HG03066 (cell line): ENCODE data around the gene DAW1.
"Not testable (repeated sequence)": the region's sequence is repeated elsewhere in the genome, so short reads cannot be mapped to it uniquely, and the experiment has no call there.

ENCODE experiments used
- ATAC-seq: cut with Tn5 transposase; IDR thresholded peaks from one replicate; pipeline ENCODE4 v1.9.1; 2021; ENCODE audit warnings: low read depth; ENCODE audit not compliant: unreplicated experiment

DAW1 gene, protein sequence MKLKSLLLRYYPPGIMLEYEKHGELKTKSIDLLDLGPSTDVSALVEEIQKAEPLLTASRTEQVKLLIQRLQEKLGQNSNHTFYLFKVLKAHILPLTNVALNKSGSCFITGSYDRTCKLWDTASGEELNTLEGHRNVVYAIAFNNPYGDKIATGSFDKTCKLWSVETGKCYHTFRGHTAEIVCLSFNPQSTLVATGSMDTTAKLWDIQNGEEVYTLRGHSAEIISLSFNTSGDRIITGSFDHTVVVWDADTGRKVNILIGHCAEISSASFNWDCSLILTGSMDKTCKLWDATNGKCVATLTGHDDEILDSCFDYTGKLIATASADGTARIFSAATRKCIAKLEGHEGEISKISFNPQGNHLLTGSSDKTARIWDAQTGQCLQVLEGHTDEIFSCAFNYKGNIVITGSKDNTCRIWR

DNA sequence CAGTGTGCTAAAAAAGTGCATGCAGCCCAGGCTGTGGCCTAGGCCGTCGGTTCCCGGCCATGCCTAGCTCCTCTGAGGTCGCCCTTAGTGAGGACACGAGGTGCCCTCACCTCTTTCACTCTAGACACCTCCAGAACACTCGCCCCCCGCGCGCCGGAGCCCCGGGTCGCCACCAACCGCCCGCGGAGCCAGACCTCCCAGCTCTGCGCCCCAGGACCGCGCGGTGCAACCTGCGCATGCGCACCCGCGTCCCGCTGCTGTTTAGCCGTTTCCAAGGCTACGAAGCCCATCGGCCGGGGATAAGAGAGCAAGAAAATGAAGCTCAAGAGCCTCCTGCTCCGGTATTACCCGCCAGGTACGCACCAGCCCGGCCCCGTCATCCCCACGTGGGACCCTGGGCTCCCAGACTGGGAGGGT, at the start of gene DAW1:
TSS of gene DAW1 (plus strand) at position 257 of the 417 bp plus-strand sequence. CDS start at position 316, 59 bp downstream.
- ATAC-seq = no peak

DNA sequence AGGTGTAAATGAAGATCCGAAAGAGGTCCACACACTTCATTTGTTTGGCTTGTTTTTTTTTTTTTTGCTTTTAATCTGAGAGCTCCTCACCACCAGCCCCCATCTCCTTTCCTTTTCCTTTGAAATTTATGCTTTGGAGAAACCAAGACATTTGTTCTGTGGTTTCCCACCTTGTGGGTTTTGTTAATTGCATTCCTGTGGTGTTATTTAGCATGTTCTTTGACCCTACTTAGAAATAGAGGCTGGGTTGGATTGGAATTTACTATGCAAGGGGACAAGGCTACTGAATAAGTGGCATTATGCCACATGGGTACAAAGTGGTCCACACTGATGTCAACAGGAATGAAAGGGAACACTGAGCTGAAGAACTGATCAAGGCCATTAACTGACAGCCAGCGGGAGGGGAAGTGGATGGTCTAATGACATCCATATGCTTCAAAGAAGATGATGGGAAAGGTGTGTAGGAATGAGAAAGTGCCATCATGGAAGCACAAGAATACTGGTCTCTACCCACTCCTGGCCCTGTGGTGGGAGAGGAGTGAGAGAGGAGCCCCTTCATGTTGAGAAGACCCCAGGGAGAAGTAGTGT, 48.9 kb upstream of the DAW1 start:
- ATAC-seq = no peak

DNA sequence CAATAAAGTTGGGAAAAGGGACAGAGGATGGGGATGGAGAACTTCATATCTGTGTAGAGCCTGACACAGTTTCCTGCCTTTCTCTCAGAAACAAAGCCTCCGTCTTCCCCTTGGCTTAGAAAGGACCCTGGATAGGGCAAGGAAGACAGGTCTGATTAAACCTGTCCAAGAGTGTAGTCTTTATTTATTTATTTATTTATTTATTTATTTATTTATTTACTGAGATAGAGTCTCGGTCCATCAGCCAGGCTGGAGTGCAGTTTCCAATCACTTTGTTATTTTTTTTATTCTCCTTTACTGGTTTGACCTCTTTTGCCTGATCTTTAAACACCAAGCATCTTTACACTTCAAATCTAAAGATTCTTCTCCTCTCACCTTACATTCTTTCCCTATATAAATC, 47.5 kb upstream of the DAW1 start:
- ATAC-seq = no peak

DNA sequence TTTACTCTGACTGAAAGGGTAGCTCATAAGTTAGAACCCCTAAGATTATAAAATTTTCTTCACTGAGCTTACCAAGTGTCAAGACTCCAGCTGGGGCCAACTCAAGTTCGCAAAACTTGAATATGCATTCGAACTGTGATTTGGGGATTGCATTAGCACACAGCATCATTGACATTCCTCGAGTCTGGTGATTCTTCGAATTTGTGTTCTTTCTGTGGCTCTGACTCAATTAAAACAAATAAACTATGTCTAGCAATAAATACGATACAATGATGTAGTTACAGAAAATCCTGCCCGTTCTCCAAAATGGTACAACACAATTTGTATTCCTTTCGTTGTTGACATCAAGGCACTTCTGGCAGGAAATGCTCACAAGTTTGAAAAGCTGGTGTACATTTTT, 46.7 kb upstream of the DAW1 start:
- ATAC-seq = no peak

DNA sequence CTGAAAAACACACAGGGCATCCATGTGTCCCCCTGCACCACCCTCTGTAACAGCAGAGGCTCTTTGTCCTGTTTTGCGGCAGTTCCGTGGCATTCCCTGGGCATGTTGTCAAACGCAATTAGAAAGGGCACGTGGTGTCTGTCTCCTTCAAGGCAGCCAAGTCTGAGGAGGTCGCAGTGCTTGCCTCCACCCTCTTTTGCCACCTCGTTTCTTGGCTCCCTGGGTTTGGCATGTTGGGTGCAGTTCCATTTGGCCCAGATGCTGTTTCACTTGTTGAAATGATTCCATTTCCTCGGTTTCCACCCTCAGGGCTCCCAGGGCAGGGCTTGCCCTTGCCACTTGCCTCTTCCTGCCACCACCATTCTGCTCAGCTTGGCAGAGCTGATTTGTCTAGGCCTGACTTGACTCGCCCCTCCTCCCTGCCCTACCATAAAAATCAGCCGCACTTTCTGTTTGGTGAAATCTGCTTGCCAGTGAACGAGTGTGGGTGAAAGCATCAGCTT, 45.4 kb upstream of the DAW1 start:
- ATAC-seq = no peak

DNA sequence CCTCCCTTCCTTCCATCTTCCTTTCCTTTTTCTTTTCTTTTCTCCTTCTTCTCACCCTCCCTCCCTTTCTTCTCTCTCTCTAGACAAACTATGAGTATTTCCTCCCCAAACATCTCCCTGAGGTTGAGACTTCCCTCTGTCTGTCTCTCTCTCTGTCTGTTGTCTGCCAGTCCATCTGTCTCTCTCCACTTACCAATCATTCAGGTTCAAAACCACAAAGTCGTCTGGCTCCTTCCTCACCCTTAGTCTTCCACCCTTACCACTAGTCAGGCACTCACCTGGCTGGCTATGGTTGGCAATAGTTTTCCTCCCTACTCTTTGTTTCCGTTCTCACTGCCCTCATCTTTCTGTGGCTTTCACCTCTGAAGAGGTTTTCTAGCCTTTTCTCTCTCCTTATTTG, 44.9 kb upstream of the DAW1 start:
- no peak for ATAC-seq

DNA sequence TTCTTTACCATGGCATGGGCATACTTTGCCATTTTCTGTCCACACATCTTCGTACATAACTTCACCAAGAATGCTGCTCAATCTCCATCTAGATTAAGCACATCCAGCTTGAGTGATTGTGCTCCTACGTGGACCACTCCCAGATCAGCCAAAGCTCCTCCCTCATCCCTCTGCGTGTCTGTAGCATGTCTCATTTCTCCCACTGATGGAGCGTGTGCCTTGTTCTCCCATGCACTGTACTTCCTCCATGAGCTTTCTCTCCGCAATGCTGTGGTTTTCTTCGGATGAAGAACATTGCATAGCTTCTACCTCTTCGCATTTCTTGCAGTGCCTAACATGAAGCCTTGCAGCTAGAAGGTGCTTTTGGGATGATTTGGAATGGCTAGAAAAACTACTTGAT, 44.3 kb upstream of the DAW1 start:
- ATAC-seq = no peak

DNA sequence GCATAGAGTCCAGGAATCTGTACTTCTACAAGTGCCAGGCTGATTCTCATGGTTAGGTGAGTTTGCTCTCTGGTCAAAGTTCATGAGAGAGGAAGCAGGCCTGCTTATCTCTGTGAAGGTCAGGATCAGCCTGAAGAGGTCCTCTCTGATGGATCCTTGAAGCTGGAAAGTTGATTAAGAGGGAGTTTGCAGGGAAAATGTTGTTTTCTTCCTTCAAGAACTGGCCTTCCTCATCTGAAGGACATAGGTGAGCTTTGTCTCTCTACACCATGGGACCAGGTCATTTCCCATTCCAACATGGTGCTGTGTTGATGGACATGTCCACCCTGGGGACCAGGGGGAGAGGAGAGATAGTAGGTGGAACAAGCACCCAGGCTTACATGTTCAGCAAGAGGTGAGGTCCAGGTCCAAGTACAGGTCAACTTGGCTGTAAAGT, 42.9 kb upstream of the DAW1 start:
- ATAC-seq = no peak

DNA sequence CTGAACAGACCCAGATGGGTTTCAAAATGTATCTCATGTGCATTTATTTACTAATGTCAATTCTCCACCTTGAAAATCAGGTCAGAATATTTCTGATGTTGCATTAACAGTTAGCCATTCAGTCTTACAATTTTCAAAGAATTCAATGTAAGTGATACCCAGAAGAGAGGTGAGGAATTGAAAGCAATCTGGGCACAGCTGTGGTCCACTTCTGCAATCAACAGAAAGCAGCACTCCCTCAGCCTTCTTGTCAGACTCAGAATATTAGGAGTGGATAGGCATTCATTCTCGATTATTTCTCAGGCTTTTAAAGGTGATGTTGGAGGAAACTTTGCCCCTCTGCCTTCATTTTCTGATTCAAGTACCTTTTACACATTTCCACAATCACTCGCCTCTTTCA, 42.1 kb upstream of the DAW1 start:
- no peak for ATAC-seq

DNA sequence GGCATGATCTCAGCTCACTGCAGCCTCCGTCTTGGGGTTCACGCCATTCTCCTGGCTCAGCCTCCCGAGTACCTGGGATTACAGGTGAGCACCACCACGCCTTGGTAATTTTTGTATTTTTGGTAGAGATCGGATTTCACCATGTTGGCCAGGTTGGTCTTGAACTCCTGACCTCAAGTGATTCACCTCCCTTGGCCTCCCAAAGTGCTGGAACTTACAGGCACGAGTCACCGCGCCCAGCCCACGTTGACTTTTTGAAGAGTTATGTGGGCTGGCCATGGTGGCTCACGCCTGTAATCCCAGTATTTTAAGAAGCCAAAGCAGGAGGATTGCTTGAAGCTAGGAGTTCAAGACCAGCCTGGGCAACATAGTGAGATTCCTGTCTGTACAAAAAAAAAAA, 37.0 kb upstream of the DAW1 start:
- ATAC-seq = no peak

DNA sequence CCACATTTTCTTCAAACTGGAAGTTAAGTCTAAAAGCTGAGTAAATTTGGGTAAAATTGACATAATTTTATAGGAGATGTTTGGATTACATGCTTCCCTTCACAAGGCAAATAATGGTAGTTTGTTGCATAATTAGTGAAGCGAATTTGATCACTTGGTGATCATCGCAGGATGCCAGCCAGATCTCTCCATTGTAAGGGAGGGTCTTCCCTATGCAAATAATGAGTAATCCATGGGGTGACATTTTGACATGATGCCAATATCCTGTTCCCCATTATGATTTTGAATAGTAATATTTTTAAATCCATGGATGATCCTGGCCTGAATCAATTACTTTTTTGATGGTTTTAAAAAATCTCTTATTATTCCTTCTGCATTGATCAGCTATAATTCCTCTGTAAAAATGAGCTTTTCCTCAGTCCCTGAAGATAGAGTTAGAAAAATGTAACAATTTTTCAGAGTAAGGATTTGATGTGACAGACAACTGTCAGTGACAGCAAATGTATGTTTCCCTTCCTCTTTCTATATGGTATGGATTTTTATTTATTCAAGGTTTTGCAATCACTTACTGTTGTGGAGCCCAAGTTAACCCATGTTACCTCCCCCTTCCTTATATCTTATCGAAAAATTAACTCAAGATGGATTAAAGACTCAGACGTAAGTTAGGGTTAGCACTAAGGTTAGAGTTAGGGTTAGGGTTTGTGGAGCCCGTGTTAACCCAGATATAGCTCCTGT, 36.3 kb upstream of the DAW1 start:
- no peak for ATAC-seq

DNA sequence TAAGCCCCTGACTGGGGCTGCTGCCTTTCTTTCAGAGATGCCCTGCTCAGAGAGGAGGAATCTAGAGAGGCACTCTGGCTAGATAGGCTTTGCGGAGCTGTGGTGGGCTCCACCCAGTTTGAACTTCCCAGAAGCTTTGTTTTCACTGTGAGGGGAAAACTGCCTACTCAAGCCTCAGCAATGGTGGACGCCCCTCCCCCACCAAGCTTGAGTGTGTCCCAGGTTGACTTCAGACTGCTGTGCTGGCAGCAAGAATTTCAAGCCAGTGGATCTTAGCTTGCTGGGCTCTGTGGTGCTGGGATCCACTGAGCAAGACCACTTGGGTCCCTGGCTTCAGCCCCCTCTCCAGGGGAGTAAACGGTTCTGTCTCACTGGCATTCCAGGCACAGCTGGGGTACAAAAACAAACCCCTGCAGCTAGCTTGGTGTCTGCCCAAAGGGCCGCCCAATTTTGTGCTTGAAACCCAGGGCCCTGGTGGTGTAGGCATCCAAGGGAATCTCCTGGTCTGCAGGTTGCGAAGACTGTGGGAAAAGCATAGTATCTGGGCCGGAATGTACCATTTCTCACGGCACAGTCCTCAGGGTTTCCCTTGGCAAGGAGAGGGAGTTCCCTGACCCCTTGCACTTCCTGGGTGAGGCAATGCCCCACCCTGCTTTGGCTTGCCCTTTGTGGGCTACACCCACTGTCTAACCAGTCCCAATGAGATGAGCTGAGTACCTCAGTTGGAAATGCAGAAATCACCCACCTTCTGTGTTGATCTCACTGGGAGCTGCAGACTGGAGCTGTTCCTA, 31.9 kb upstream of the DAW1 start:
- not testable (repeated sequence) for ATAC-seq

DNA sequence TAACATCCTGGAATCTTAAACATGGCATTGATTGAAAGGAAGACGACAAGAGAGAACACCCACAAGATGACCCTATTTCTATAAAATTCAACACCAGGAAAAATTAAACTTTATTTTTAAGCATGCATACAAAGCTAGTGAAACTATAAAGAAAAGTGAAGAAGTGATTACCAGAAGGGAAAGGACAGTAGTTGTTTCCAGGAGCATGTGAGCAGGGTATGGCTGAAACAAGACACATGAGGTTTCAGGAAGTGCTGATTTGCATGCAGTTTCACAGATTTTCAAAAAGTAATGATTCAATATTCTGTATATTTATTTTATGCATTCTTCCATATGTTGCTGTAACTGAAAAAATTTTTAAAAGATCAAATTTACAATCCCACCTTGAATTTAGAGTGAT, 24.6 kb upstream of the DAW1 start:
- no peak for ATAC-seq

DNA sequence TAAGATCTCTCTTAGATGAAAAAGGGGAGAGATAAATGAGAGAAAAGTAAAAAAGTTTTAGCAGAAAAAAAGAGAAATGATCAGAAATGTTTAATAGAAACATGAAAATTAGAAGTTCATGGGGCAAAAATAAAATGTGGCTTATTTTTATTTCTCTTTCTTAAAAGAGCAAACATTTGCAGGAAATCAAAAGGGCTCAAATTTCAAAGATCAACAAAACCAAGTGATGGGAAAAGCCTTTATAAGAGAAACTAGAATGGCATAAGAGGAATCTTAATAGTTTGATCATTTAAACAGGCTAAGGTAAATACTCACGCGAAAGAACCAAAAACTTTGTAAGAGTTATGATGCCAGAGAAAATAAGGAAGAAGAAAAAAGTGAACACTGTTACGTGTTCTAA, 23.3 kb upstream of the DAW1 start:
- no peak for ATAC-seq

DNA sequence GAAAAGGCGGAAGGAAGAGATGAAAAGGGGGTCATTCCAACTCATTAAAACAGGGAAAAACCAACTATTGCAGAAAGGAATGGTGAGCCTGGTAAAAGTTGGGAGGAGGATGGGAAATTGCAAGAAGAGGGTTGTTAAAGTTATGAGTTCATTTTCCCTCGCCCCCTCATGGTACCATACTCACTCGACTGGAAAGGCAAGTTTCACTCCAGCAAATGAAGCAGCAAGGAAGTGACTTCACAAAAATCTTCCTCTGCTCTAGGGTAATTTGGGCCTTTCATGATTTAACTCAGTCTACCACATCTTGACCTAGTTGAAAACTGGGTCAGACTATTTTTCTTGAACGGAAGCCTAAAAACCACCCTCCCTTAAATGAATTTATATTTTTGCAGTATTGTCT, 22.8 kb upstream of the DAW1 start:
- no peak for ATAC-seq

DNA sequence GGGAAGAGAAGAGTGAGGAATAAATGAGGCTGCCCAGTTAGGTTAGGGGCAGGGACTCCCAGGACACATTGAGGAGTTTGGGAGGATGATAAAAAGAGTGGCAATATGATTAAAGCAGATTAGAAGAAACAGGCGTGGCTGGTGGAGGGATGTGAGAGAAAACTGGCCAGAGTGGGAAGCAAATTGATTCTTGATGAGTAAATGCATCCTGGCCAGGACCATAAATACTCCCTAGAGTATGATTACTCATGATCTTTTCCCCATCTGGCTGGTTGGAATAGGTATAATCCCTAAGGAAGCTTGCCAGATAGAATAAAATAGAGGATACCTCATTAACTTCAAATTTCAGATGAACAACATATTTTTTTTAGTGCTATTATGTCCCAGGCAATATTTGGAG, 21.5 kb upstream of the DAW1 start:
- ATAC-seq = no peak

DNA sequence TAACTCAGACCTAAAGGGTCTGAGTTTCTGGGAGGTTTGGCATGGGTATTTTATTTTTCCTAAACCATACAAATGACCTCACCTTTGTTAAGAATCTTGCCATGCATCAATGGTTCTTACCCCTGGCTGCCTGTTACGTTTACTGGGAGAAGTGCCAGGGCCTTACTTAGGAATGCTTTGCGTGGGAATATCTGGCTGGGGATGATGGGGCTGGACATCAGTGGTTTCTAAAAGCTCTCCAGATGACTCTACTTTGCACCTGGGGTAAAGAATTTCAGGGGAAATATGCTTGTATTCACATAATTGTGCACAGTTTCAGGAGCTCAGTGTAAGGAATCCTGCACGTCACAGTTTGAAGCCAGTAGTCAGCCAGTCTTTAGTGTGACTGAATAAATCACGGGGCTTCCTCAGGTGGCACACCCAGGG, 18.2 kb upstream of the DAW1 start:
- ATAC-seq = no peak

DNA sequence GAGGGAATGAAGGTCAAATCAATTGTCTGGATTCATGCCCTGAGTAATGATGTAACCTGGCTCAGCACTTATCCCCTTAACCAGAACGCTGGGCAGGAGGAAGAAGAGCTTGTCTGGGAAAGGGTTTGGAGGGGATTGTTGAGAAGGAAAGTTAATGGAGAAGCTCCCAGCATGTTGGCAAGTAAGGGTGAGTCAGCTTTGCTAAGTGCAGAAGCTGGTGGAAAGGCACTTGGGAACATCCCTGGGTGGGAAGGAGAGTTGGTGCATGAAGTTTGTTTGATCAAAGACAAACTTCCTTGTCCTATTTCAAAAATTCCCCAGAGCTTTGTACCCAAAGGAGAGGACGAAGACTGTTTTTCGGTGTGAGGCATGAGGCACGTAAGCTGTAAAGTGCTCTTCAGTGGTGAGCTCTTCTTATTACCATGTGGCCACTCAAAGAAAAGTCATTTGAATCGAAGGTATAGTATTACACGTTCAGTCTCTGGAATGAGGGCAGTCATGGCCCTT, 17.6 kb upstream of the DAW1 start:
- ATAC-seq = no peak

DNA sequence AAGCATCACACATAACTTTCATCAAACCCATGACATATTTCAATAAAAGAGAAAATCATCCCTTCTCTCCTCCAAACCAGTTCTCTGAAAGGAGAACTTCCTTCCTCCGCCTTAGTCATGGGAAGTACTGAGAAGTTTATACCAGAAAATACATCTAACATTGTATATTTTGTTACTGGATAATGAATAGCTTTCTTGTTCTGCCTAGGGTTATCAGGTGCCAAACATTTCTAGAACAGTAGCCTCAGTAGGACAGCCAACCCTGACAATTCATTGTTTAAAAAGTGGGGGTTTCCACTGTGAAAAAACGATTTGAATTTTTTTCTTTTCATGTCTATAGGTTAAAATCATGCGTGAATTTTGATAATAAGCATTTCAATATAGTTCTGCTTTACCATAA, 16.0 kb upstream of the DAW1 start:
- no peak for ATAC-seq

DNA sequence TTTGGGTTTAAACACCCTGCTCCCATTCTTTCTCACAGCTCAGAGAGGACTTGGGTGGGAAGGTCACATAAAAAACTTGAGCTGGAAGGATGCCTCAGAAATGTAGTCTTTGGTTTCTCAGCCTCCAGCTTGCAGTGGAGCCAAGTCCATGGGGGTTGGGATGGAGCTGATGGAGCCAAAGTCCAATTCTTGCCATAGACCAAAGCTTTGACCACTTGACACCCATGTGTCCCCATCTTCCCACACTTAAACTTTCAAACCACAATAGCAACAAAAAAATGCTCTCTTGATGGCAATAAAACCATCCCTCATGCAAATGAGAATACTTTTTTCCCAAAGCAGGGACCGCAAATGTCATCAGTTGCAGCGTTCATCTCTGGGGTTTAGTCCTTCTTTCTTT, 14.7 kb upstream of the DAW1 start:
- ATAC-seq = no peak
